OCI-LY3 (cell line): Measurements from ENCODE around the gene KATNIP.

Source experiments
- CTCF ChIP-seq: fragments of 200-600, 300-600 bp; sonication (generic); IDR thresholded peaks from 2 replicates; pipeline ENCODE4 v1.5.1; 2014; ENCODE audit warnings: antibody characterized with exemption, low read length, low read depth
- EZH2phosphoT487 ChIP-seq: fragments of 200-600 bp; shearing (Covaris generic); IDR thresholded peaks from 2 replicates; pipeline ENCODE4 v1.6.1; 2018; ENCODE audit warnings: antibody characterized with exemption, mixed run types, low read depth

GRCh38 chr16:27528294-27528693, 21.6 kb upstream of the KATNIP start:
- TF ChIP-seq CTCF = no peak
- no peak for TF ChIP-seq EZH2phosphoT487
